Spleen (tissue), 11 donors: ENCODE measurements around the gene PPP1R9B. TPM values are rescaled to one million over a fixed set of nuclear protein-coding genes. Genes with fewer than 3 reads are reported as not detected.

Source experiments
- DNase-seq: peaks from one replicate; pipeline ENCODE4 v3.0.0-alpha.2; 2020
- H3K27ac ChIP-seq, 8 donors: fragments of 200-600 bp; sonication (generic) in 7 of 8; 1 replicate in 4 of 8; 2 replicates in 4 of 8; pipeline versions ENCODE4 v1.5.0 to v1.8.0; 2016 to 2021; ENCODE audit warnings: inconsistent platforms in 4 of 8, mild to moderate bottlenecking in 4 of 8, moderate library complexity in 1 of 8
- H3K27me3 ChIP-seq, 7 donors: fragments of 200-600 bp; sonication (generic) in 6 of 7; replicated peaks in 1 of 7; 1 replicate in 4 of 7; 2 replicates in 3 of 7; pipeline versions ENCODE4 v1.5.0 to v1.8.0; 2016 to 2021; ENCODE audit warnings: inconsistent platforms in 3 of 7, mild to moderate bottlenecking in 1 of 7
- H3K36me3 ChIP-seq, 6 donors: fragments of 200-600 bp; sonication (generic) in 5 of 6; 1 replicate in 4 of 6; 2 replicates in 2 of 6; pipeline versions ENCODE4 v1.5.0 to v1.8.0; 2016 to 2021; ENCODE audit warnings: inconsistent platforms in 2 of 6
- H3K4me1 ChIP-seq, 6 donors: fragments of 200-600 bp; sonication (generic) in 5 of 6; 1 replicate in 3 of 6; 2 replicates in 3 of 6; pipeline versions ENCODE4 v1.5.0 to v1.8.0; 2016 to 2021; ENCODE audit warnings: inconsistent platforms in 3 of 6
- H3K4me3 ChIP-seq, 8 donors: fragments of 200-600 bp; sonication (generic) in 7 of 8; 1 replicate in 4 of 8; 2 replicates in 4 of 8; pipeline versions ENCODE4 v1.5.0 to v1.8.0; 2016 to 2021; ENCODE audit warnings: inconsistent platforms in 4 of 8, mild to moderate bottlenecking in 4 of 8, moderate library complexity in 2 of 8
- H3K9me3 ChIP-seq, 8 donors: fragments of 200-600 bp; sonication (generic) in 7 of 8; 1 replicate in 4 of 8; 2 replicates in 4 of 8; pipeline versions ENCODE4 v1.5.0 to v1.8.0; 2016 to 2021; ENCODE audit warnings: inconsistent platforms in 4 of 8
- CTCF ChIP-seq, 11 experiments: fragments of 200-600 bp in 7 of 11; fragments of 450-650 bp in 4 of 11; sonication (generic) in 4 of 11; IDR thresholded peaks in 8 of 11; conservative IDR thresholded peaks in 3 of 11; 1 replicate in 7 of 11; 2 replicates in 4 of 11; pipeline versions ENCODE4 v1.4.0 to v1.8.0; 2016 to 2021; ENCODE audit warnings: antibody characterized with exemption in 11 of 11, inconsistent platforms in 4 of 11, mild to moderate bottlenecking in 1 of 11
- POLR2A ChIP-seq, 3 donors: fragments of 450-650 bp; IDR thresholded peaks; one replicate each; pipeline ENCODE4 v1.5.1; 2017; ENCODE audit warnings: antibody characterized with exemption in 3 of 3, mild to moderate bottlenecking in 1 of 3
- POLR2AphosphoS5 ChIP-seq, 3 donors: sonication (generic); formaldehyde crosslinking; IDR thresholded peaks; one replicate each; pipeline ENCODE4 v1.5.1; 2017; ENCODE audit warnings: antibody characterized with exemption in 3 of 3
- WGBS, 5 donors: extraction: QIAGEN DNeasy Blood & Tissue Kit in 3 of 5; methylation state at CpG; one replicate each; pipeline versions ENCODE4 v1.1.5 to v1.1.7; 2013 to 2018; 5-methylcytosine and 5-hydroxymethylcytosine counted together
- intact Hi-C: fragments of 100-400 bp; cut with DNase I; formaldehyde crosslinking; loops from one replicate; pipeline ENCODE4 v1.15.0; 2023; ENCODE audit warnings: low total_unique reads
- polyA plus RNA-seq, 3 donors: library from polyadenylated mRNA; stranded (reverse); fragments of 200-250 nt; gene quantifications; one replicate each; pipeline ENCODE4 v1.2.1, GENCODE V29; 2013
- total RNA-seq, 7 donors: library from RNA; depleted of rRNA in 3 of 7; stranded (reverse); fragments of >200 nt in 3 of 7; fragmentation: NEBNext Ultra II Directional in 4 of 7; extraction: Animal tissue kit (Norgen Biotek cat#: 25700) in 4 of 7; gene quantifications; one replicate each; pipeline versions ENCODE4 v1.1.0 to v1.2.1, GENCODE V29; 2016 to 2021
- donor health status: healthy with polysubstance abuse.
- donor health status: DM: no; HTN: no; CAD: no; lungs with moderate emphysema.
- donor health status: DM: no; HTN: no; CAD: no.
- donor health status: Bipolar disorder and iron deficiency.
- donor health status: healthy.
- donor health status: DM: no; HTN: no; CAD: no.
- donor health status: DM: yes; HTN: yes; CAD: no.

The PPP1R9B gene
- total and polyA plus RNA-seq, 10 donors = 30.0 to 136 (median 86.2) TPM

GRCh38 chr17:50180111-50180510 is 29.6 kb upstream of the PPP1R9B start:
- Histone ChIP-seq H3K36me3 (no peaks in the 10 kb centered on the region), H3K4me3 (no peak overlapping the region), H3K4me1 (peaks cover 17 to 61% (median 36%) of the 10 kb centered on the region in 6 donors), H3K27ac (no peak overlapping the region), H3K9me3 (no peaks in the 10 kb centered on the region), H3K27me3 (no peaks in the 10 kb centered on the region)
- intact Hi-C loops = no loop called here
- 74 to 100% (median 94%) methylated on average over 3 to 4 of the region's 4 CpGs for WGBS, 5 donors
- TF ChIP-seq CTCF (IDR thresholded peaks at IDR 0.05 in 8 of 11, conservative IDR thresholded peaks at IDR 0.05 in 3 of 11) (no peak), POLR2A (IDR thresholded peaks at IDR 0.05) (no peak), POLR2AphosphoS5 (IDR thresholded peaks at IDR 0.05) (no peak)
- no peak for DNase-seq

GRCh38 chr17:50177983-50178834 is 27.7 kb upstream of the PPP1R9B start:
- H3K27me3 ChIP-seq = no peaks in the 10 kb centered on the region
- TF ChIP-seq POLR2AphosphoS5 (IDR thresholded peaks at IDR 0.05) (peak in 2 of 3 donors; percentile 59 to 71), POLR2A (IDR thresholded peaks at IDR 0.05) (no peak), CTCF (IDR thresholded peaks at IDR 0.05 in 8 of 11, conservative IDR thresholded peaks at IDR 0.05 in 3 of 11) (peak in 10 of 11 experiments; percentile 21 to 64 (median 52))
- H3K4me1 ChIP-seq = peaks cover 10 to 47% (median 20%) of the 10 kb centered on the region in 6 donors
- 14 to 27% (median 17%) methylated on average over 13 to 22 of the region's 22 CpGs for WGBS, 5 donors
- no peaks in the 10 kb centered on the region for H3K9me3 ChIP-seq
- H3K27ac ChIP-seq = peak overlapping the region in 7 of 8 donors; percentile 10 to 66 (median 39)
- intact Hi-C loops = no loop called here
- peak overlapping the region in 3 of 8 donors; percentile 1 to 50 (median 22) for H3K4me3 ChIP-seq
- no peaks in the 10 kb centered on the region for H3K36me3 ChIP-seq
- DNase-seq = peak; percentile 91

GRCh38 chr17:50177476-50177875 is 27.0 kb upstream of the PPP1R9B start:
- Histone ChIP-seq H3K27ac (peak overlapping the region in 6 of 8 donors; percentile 10 to 66 (median 47)), H3K9me3 (no peaks in the 10 kb centered on the region), H3K27me3 (no peaks in the 10 kb centered on the region), H3K4me3 (no peak overlapping the region), H3K36me3 (no peaks in the 10 kb centered on the region), H3K4me1 (peaks cover 10 to 40% (median 17%) of the 10 kb centered on the region in 6 donors)
- intact Hi-C loops = no loop called here
- DNase-seq = no peak
- TF ChIP-seq POLR2AphosphoS5 (IDR thresholded peaks at IDR 0.05) (no peak), CTCF (IDR thresholded peaks at IDR 0.05 in 8 of 11, conservative IDR thresholded peaks at IDR 0.05 in 3 of 11) (no peak), POLR2A (IDR thresholded peaks at IDR 0.05) (no peak)
- WGBS, 5 donors = 85 to 92% (median 90%) methylated on average over 10 of the region's 10 CpGs
